Mesothelial cell of epicardium (in vitro differentiated cells): ENCODE data around the gene UROD. TPM values are rescaled to one million over a fixed set of nuclear protein-coding genes. Genes with fewer than 3 reads are reported as not detected.
A peak's percentile ranks its signal among the peaks of the same experiment; 100 is the strongest.

Experiments used
- DNase-seq, 2 experiments: peaks; one replicate each; pipeline ENCODE4 v3.0.0; 2021; ENCODE audit warnings: low spot score in 2 of 2; ENCODE audit not compliant: unreplicated experiment in 2 of 2
- H3K27ac Mint-ChIP-seq: 2 replicates; pipeline ENCODE4 v1.8.0; 2021; ENCODE audit warnings: mixed read lengths
- H3K27me3 Mint-ChIP-seq: 2 replicates; pipeline ENCODE4 v1.8.0; 2021; ENCODE audit warnings: low read depth, mixed read lengths
- H3K36me3 Mint-ChIP-seq: 2 replicates; pipeline ENCODE4 v1.8.0; 2021; ENCODE audit warnings: mixed read lengths
- H3K4me1 Mint-ChIP-seq: 2 replicates; pipeline ENCODE4 v1.8.0; 2021; ENCODE audit warnings: mixed read lengths
- H3K4me3 Mint-ChIP-seq: 2 replicates; pipeline ENCODE4 v1.8.0; 2021; ENCODE audit warnings: mild to moderate bottlenecking, moderate library complexity, mixed read lengths
- H3K9me3 Mint-ChIP-seq: 2 replicates; pipeline ENCODE4 v1.8.0; 2021; ENCODE audit warnings: mixed read lengths
- total RNA-seq: library from RNA; stranded (reverse); gene quantifications from 3 replicates; pipeline ENCODE4 v1.2.1, GENCODE V29; 2021
- TF ChIP-seq, protein P1 (sequence below): fragments of 200-600 bp; sonication (generic); IDR thresholded peaks from one replicate; pipeline ENCODE4 v1.5.0; 2021; ENCODE audit warnings: antibody characterized with exemption; ENCODE audit not compliant: unreplicated experiment

The UROD gene
- total RNA-seq, 1 donor from 2014 or later, result 85.6 TPM

DNA sequence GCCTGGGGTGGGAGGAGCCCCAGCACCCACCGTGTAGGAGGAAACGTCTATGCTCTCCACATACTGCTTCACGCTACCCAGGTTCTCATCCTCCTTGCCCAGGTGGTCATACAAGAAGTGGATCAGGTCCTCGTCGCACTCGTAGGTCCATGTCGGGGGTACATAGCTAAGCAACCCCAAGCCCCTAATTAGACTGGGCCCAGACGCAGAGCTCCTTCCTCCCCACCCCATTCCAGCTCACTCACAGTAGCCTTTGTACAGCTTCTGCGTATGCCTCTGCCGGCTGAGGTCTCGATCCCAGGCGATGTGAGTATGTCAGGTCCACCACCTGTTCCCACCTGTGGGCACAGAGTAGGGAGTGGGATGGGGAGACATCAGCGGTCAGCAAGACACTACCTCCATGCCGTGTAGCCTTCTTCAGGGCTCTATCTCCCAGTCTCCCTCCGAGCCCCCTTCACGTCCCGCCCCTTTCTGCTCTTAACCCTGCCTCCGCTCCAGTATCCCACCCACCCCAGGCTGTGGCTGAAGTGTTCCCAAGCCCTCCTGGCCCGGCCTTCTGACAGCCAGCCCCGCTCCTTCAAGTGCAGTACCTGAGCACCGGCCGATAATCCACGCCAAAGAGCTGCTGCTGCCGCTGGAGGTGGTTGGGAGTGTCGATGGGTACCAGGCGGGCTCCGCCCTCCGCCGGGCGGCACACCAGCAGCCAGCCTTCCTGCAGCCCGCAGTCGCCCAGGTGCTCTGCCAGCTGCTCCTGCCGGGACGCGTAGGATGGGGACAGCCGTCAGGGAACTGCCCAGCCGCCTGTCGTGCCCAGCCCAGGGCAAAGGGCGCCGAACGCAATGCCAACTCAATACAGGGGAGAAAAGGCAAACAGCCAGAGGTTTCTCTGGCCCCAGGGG lies 1.8 kb upstream of the UROD start:
- H3K9me3 Mint-ChIP-seq, result no peaks in the 10 kb centered on the region
- no peaks in the 10 kb centered on the region for H3K27me3 Mint-ChIP-seq
- no peak for DNase-seq
- peaks cover 35% of the 10 kb centered on the region for H3K4me1 Mint-ChIP-seq
- H3K36me3 Mint-ChIP-seq, result peaks cover 19% of the 10 kb centered on the region
- H3K27ac Mint-ChIP-seq, result peak overlapping the region; percentile 25
- peak overlapping the region; percentile 71 for H3K4me3 Mint-ChIP-seq
- TF ChIP-seq, protein P1, sequence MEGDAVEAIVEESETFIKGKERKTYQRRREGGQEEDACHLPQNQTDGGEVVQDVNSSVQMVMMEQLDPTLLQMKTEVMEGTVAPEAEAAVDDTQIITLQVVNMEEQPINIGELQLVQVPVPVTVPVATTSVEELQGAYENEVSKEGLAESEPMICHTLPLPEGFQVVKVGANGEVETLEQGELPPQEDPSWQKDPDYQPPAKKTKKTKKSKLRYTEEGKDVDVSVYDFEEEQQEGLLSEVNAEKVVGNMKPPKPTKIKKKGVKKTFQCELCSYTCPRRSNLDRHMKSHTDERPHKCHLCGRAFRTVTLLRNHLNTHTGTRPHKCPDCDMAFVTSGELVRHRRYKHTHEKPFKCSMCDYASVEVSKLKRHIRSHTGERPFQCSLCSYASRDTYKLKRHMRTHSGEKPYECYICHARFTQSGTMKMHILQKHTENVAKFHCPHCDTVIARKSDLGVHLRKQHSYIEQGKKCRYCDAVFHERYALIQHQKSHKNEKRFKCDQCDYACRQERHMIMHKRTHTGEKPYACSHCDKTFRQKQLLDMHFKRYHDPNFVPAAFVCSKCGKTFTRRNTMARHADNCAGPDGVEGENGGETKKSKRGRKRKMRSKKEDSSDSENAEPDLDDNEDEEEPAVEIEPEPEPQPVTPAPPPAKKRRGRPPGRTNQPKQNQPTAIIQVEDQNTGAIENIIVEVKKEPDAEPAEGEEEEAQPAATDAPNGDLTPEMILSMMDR, result no peak

DNA sequence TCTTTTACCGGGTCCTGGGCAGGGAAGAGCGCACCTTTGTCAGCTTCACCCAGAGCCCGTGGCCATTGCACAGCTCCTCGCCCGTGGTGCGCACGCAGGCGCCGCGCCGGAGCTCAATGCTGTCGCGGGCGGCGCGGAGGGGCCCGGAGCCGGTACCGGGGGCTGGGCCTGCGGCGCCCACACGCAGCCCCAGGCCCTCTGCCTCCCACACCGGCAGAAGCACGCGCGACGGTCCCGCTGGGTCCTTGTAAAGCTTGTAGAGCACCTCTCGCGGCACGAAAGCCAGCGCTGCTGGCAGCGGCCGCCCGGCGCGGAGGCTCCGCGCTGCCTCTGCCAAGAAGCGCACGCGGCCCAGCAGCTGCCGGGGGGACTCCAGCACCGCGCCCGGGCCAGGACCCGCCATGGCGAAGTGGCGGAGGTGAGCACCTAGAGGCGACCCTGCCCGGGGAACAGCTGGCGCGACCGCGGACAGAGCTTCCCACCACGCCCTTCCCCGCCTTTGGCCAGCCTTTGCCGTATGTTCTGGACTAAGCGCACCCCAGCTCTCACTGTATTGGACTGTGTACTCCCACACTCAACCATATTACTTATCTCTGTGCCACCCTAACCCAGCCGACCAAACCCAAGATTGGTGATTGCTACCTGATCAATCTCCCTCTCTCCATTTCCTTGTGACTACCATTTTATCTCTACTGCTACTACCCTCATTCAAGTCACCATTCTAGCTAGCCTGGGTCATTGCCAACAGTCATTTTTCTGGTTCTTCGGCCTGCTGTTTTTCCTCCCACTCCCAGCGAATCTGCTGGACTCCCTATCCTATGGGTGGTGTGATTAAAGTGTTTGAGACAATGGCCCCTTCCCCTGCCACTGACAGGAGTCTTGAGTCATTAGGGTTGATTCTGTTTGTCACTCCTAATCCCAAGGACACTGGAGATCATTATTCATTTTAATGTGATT lies 921 bp upstream of the UROD start, which contains the start of gene HECTD3:
Gene HECTD3 (minus strand): TSS at position 470 of the 957 bp plus-strand sequence. CDS start 67 bp downstream, at position 403.
- H3K36me3 Mint-ChIP-seq, result peaks cover 19% of the 10 kb centered on the region
- H3K27me3 Mint-ChIP-seq, result no peaks in the 10 kb centered on the region
- H3K27ac Mint-ChIP-seq, result peak within 1 kb of the TSS; percentile 84
- TF ChIP-seq, protein P1, result no peak
- H3K9me3 Mint-ChIP-seq, result no peaks in the 10 kb centered on the region
- H3K4me3 Mint-ChIP-seq, result peak within 1 kb of the TSS; percentile 71
- peak in 1 of 2 experiments; percentile 69 for DNase-seq
- peaks cover 35% of the 10 kb centered on the region for H3K4me1 Mint-ChIP-seq

DNA sequence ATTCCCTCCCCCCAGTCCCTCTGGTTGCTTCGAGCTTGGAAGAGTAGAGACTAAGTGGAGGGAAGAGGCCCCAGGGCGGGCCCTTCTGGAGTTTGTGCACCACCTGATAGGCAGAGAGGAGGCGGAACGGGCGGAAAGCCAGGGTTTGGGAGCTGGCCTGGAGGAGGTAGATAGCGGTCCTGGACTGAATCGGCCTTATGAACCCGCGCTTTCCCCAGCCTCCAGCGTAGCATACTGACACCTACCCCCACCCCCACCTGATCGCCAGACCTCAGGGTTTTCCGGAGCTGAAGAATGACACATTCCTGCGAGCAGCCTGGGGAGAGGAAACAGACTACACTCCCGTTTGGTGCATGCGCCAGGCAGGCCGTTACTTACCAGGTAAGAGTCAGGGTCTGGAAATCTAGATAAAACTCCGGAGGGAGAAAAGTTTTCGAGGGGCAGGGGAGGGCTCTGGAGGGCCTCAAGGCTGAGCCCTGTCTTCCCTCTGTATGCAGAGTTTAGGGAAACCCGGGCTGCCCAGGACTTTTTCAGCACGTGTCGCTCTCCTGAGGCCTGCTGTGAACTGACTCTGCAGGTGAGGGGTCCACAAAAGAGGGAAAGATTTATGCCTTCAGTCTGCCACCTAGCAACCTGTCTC lies 705 bp downstream of the UROD start:
- Mint-ChIP-seq H3K4me3 (peak overlapping the region; percentile 71), H3K9me3 (no peaks in the 10 kb centered on the region), H3K27me3 (no peaks in the 10 kb centered on the region), H3K4me1 (peaks cover 35% of the 10 kb centered on the region), H3K27ac (peak overlapping the region; percentile 84), H3K36me3 (peaks cover 17% of the 10 kb centered on the region)
- TF ChIP-seq, protein P1, result no peak
- peak; percentile 55 to 66 for DNase-seq

DNA sequence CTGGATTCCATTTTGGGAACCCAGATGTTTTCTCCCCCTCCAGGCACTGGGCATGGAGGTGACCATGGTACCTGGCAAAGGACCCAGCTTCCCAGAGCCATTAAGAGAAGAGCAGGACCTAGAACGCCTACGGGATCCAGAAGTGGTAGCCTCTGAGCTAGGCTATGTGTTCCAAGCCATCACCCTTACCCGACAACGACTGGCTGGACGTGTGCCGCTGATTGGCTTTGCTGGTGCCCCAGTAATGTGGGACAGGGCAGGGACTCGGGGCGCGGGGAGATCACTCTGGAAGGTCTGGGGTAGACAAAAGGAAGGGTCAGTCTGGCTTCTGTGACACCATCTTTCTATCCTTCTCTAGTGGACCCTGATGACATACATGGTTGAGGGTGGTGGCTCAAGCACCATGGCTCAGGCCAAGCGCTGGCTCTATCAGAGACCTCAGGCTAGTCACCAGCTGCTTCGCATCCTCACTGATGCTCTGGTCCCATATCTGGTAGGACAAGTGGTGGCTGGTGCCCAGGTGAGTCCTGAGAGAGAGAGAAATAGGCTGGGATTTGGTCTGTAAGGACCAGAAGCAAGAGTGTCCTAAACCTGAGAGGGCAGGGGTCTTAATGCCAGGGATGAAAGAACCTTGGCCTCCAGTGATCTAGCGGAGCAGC lies 1.6 kb downstream of the UROD start:
- peak overlapping the region; percentile 2 for H3K4me3 Mint-ChIP-seq
- H3K27me3 Mint-ChIP-seq, result no peaks in the 10 kb centered on the region
- H3K4me1 Mint-ChIP-seq, result peaks cover 35% of the 10 kb centered on the region
- DNase-seq, result no peak
- TF ChIP-seq, protein P1, result no peak
- peaks cover 9% of the 10 kb centered on the region for H3K36me3 Mint-ChIP-seq
- no peaks in the 10 kb centered on the region for H3K9me3 Mint-ChIP-seq
- no peak overlapping the region for H3K27ac Mint-ChIP-seq
